K562 (cell line): ENCODE results near the gene UVRAG. TPM values are rescaled to one million over a fixed set of nuclear protein-coding genes. Genes with fewer than 3 reads are reported as not detected.

Source experiments
- ATAC-seq: fragments of 200-7000 bp; cut with Tn5 transposase; 3 replicates; pipeline ENCODE4 v1.9.1; 2020; ENCODE audit warnings: moderate library complexity
- BruUV-seq: library from RNA; stranded (reverse); fragments of 400-500 nt; replicated peaks from 2 replicates; lab custom pipeline; 2021; lab: Mats Ljungman, UMichigan
- CTCF ChIA-PET: fragments of 300-600 bp; formaldehyde crosslinking; extraction: SDS; loops from one replicate; lab custom pipeline; 2021; ENCODE audit warnings: low intra/inter-chr PET ratio; lab: Yijun Ruan, JAX
- POLR2A ChIA-PET: fragments of 300-600, 350-650 bp; sonication (Branson Sonifier 250); formaldehyde crosslinking; extraction: SDS; loops from one replicate; lab custom pipeline; 2021; ENCODE audit warnings: antibody characterized with exemption, inconsistent platforms; lab: Yijun Ruan, JAX
- DNase-seq, 4 experiments: peaks; one replicate each; pipeline versions ENCODE4 v3.0.0 to v3.0.0-alpha.2; 2011 to 2018; ENCODE audit warnings: low spot score in 3 of 4, mixed read lengths in 3 of 4; ENCODE audit errors: extremely low read depth in 1 of 4
- FAIRE-seq: peaks from 2 replicates; lab custom pipeline; 2011; peaks lifted over from hg19 to GRCh38; lab: Jason Lieb, UNC
- H2AFZ ChIP-seq: 2 replicates; pipeline ENCODE4 v1.6.0; 2011; ENCODE audit warnings: low read depth, low read length, control low read depth, inconsistent platforms
- H3K27ac ChIP-seq: fragments of 200-600 bp; 3 replicates; pipeline ENCODE4 v1.8.0; 2011; ENCODE audit warnings: low read depth, mild to moderate bottlenecking, control low read depth, inconsistent platforms, low read length, moderate library complexity, mixed read lengths; ENCODE audit errors: extremely low read depth
- H3K27me3 ChIP-seq, 2 experiments: fragments of 300-600 bp in 1 of 2; 2 replicates in 1 of 2; 3 replicates in 1 of 2; pipeline versions ENCODE4 v1.6.0 to v1.8.0; 2011; ENCODE audit warnings: inconsistent platforms in 2 of 2, low read length in 2 of 2, mild to moderate bottlenecking in 1 of 2, mixed read lengths in 1 of 2, moderate library complexity in 1 of 2; ENCODE audit not compliant: control insufficient read depth in 2 of 2, insufficient read depth in 2 of 2
- H3K36me3 ChIP-seq: fragments of 300-600 bp; 3 replicates; pipeline ENCODE4 v1.8.0; 2011; ENCODE audit warnings: mild to moderate bottlenecking, low read length, inconsistent platforms; ENCODE audit not compliant: control insufficient read depth, insufficient read depth
- H3K4me1 ChIP-seq, 2 experiments: fragments of 200-600 bp in 1 of 2; replicated peaks in 1 of 2; 2 replicates in 1 of 2; 3 replicates in 1 of 2; pipeline versions ENCODE4 v1.5.1 to v1.8.0; 2011; ENCODE audit warnings: inconsistent platforms in 2 of 2, low read length in 2 of 2, mild to moderate bottlenecking in 1 of 2, mixed read lengths in 1 of 2, moderate library complexity in 1 of 2; ENCODE audit not compliant: control insufficient read depth in 2 of 2, insufficient read depth in 2 of 2
- H3K4me2 ChIP-seq: 2 replicates; pipeline ENCODE4 v1.6.1; 2011; ENCODE audit warnings: low read length, control low read depth, inconsistent platforms, mixed read lengths; ENCODE audit not compliant: insufficient read depth
- H3K4me3 ChIP-seq: fragments of 200-600 bp; sonication (generic), shearing (Covaris generic); 2 replicates; pipeline ENCODE4 v1.5.1; 2016; ENCODE audit warnings: control low read depth, inconsistent platforms
- H3K79me2 ChIP-seq: fragments of 200-600 bp; 3 replicates; pipeline ENCODE4 v1.8.0; 2011; ENCODE audit warnings: low read length, inconsistent platforms; ENCODE audit not compliant: control insufficient read depth, insufficient read depth
- H3K9ac ChIP-seq, 2 experiments: 2 replicates each; pipeline versions ENCODE4 v1.6.0 to v1.6.1; 2011; ENCODE audit warnings: low read depth in 2 of 2, low read length in 2 of 2, control low read depth in 1 of 2, inconsistent platforms in 1 of 2, mild to moderate bottlenecking in 1 of 2, mixed read lengths in 1 of 2; ENCODE audit not compliant: insufficient read depth in 1 of 2
- H3K9me1 ChIP-seq: one replicate; pipeline ENCODE4 v1.6.0; 2011; ENCODE audit warnings: inconsistent platforms, mild to moderate bottlenecking, low read length, moderate library complexity; ENCODE audit not compliant: control insufficient read depth, insufficient read depth
- H3K9me3 ChIP-seq: replicated peaks from 2 replicates; pipeline ENCODE4 v1.5.1; 2011; ENCODE audit warnings: low read depth, low read length, inconsistent platforms; ENCODE audit not compliant: control insufficient read depth, insufficient read depth
- H4K20me1 ChIP-seq: replicated peaks from 2 replicates; pipeline ENCODE4 v1.6.1; 2011; ENCODE audit warnings: low read length, inconsistent platforms, mixed read lengths; ENCODE audit not compliant: control insufficient read depth, insufficient read depth
- ARID1B ChIP-seq: fragments of 450-650 bp; IDR thresholded peaks from 2 replicates; pipeline ENCODE4 v1.6.1; 2016; ENCODE audit warnings: antibody characterized with exemption, mild to moderate bottlenecking, inconsistent platforms
- BCOR ChIP-seq: fragments of 450-650 bp; IDR thresholded peaks from 2 replicates; pipeline ENCODE4 v1.6.1; 2016
- ELF2 ChIP-seq: fragments of 250-450 bp; sonication (Bioruptor Pico); IDR thresholded peaks from 2 replicates; pipeline ENCODE4 v1.5.0; 2021; ENCODE audit warnings: mild to moderate bottlenecking
- FOXA3 ChIP-seq, 2 experiments: fragments of 450-650 bp in 1 of 2; sonication (generic) in 1 of 2; formaldehyde crosslinking; IDR thresholded peaks in 1 of 2; conservative IDR thresholded peaks in 1 of 2; 2 replicates each; pipeline versions ENCODE4 v1.4.0 to v1.8.0; 2020 to 2022; ENCODE audit warnings: mild to moderate bottlenecking in 2 of 2, missing genetic modification reagents in 1 of 2
- GATA2 ChIP-seq: sonication (generic); formaldehyde crosslinking; IDR thresholded peaks from 2 replicates; pipeline ENCODE4 v1.4.0; 2020; ENCODE audit warnings: mild to moderate bottlenecking, missing genetic modification reagents
- HOXB6 ChIP-seq: fragments of 250-450 bp; sonication (Bioruptor Pico); IDR thresholded peaks from 2 replicates; pipeline ENCODE4 v1.5.1; 2022; ENCODE audit warnings: mild to moderate bottlenecking, borderline replicate concordance
- KLF16 ChIP-seq: IDR thresholded peaks from 2 replicates; pipeline ENCODE4 v1.6.1; 2016; ENCODE audit warnings: antibody characterized with exemption
- L3MBTL2 ChIP-seq: fragments of 450-650 bp; IDR thresholded peaks from 2 replicates; pipeline ENCODE4 v1.6.1; 2016; ENCODE audit warnings: mild to moderate bottlenecking, moderate library complexity
- POLR3A ChIP-seq: IDR thresholded peaks from 2 replicates; pipeline ENCODE4 v1.6.1; 2011; ENCODE audit warnings: borderline replicate concordance, mild to moderate bottlenecking, moderate library complexity; ENCODE audit not compliant: insufficient read length, insufficient read depth; ENCODE audit errors: extremely low read depth
- RHOXF2B ChIP-seq: fragments of 250-450 bp; sonication (Bioruptor Pico); conservative IDR thresholded peaks from 2 replicates; pipeline ENCODE4 v1.5.1; 2021
- SMARCA4 ChIP-seq: fragments of 450-650 bp; IDR thresholded peaks from 2 replicates; pipeline ENCODE4 v1.6.1; 2016
- USF1 ChIP-seq: sonication (generic); formaldehyde crosslinking; IDR thresholded peaks from 2 replicates; pipeline ENCODE4 v1.9.0; 2022; ENCODE audit warnings: mild to moderate bottlenecking, missing genetic modification reagents
- ZNF592 ChIP-seq: fragments of 450-650 bp; IDR thresholded peaks from 2 replicates; pipeline ENCODE4 v1.6.1; 2017; ENCODE audit warnings: antibody characterized with exemption, mild to moderate bottlenecking
- ZNF639 ChIP-seq, 2 experiments: fragments of 200-800 bp in 1 of 2; sonication (Bioruptor generic) in 1 of 2; sonication (generic) in 1 of 2; formaldehyde crosslinking in 1 of 2; IDR thresholded peaks in 1 of 2; conservative IDR thresholded peaks in 1 of 2; 2 replicates each; pipeline versions ENCODE4 v1.5.0 to v1.6.1; 2016 to 2020; ENCODE audit warnings: missing compliant biosample characterization in 1 of 2, missing genetic modification characterization in 1 of 2, missing genetic modification reagents in 1 of 2
- WGBS: fragments of 100-300 bp; shearing (Covaris generic); methylation state at CpG from one replicate; pipeline ENCODE4 v1.1.6; 2016; ENCODE audit warnings: low coverage, mixed read lengths; ENCODE audit not compliant: insufficient coverage; ENCODE audit errors: missing lambda C conversion rate; 5-methylcytosine and 5-hydroxymethylcytosine counted together
- in situ Hi-C: fragments of 300-500 bp; cut with MboI; formaldehyde crosslinking; loops from 4 replicates; pipeline ENCODE4 v1.15.0; 2018; ENCODE audit warnings: inconsistent platforms, mixed read lengths
- intact Hi-C: fragments of 100-400 bp; cut with micrococcal nuclease; formaldehyde crosslinking; loops from 2 replicates; pipeline ENCODE4 v1.14.2; 2022
- polyA plus RNA-seq, 8 experiments: library from polyadenylated mRNA; depleted of rRNA in 4 of 8; stranded (reverse) in 5 of 8; unstranded in 3 of 8; fragments of >200 nt; fragmentation: Nextera tagmentation in 2 of 8; fragmentation: Illumina TruSeq in 1 of 8; extraction: Ambion mirVana in 2 of 8; extraction: Trizol in 1 of 8; gene quantifications; 2 replicates each; pipeline versions ENCODE4 v1.2.1 to v1.2.3, GENCODE V29; 2011 to 2014; ENCODE audit warnings: inconsistent platforms in 1 of 8, missing spikeins in 1 of 8
- total RNA-seq, 7 experiments: library from RNA; depleted of rRNA in 6 of 7; stranded (reverse); fragments of >200 nt in 6 of 7; fragmentation: Illumina TruSeq in 2 of 7; extraction: Trizol in 2 of 7; gene quantifications; 2 replicates each; pipeline versions ENCODE4 v1.2.1 to v1.2.3, GENCODE V29; 2011 to 2021; ENCODE audit warnings: low replicate concordance in 1 of 7
- TF ChIP-seq, protein P1 (sequence below): fragments of 450-650 bp; IDR thresholded peaks from 2 replicates; pipeline ENCODE4 v1.6.1; 2017; ENCODE audit warnings: mild to moderate bottlenecking, moderate library complexity

The UVRAG gene
- total and polyA plus RNA-seq, 9 of the 15 experiments (the other 6 are each of a cell fraction or from before 2014, with no cell fraction given): 3.1 to 17.8 (median 12.4) TPM

DNA sequence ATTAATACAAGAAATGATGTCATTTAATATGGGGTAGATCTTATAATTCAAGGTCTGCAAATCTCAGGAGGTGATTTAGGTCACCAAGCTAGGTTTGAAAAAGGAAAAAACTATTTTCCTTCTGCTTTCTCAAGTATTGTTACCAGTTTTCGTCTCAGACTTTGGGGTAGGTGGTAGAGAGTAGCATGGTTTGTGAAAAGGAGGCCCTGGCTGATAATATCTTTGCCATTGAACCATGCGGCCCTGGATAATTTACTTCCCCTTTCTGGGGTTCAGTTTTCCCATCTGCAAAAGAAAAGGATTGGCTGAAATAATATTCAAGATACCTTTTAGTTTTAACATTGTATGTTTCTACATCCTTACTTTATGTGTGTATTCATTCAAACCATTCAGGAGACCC, 299.2 kb downstream of the UVRAG start:
- ChIA-PET POLR2A (interaction anchor here (1.6 kb wide), 1 partner anchor 8 kb away, joined by 5 read pairs; no protein-coding TSS in a partner anchor), CTCF (no interaction called here)
- H3K36me3 ChIP-seq: peaks cover 4% of the 10 kb centered on the region; the same call in 2 of the 3 replicates
- no peaks in the 10 kb centered on the region for H3K9me1 ChIP-seq
- no peaks in the 10 kb centered on the region for H3K27me3 ChIP-seq
- H3K4me3 ChIP-seq: no peak overlapping the region
- H3K4me2 ChIP-seq: no peak overlapping the region
- in situ Hi-C loops (no loop called here), intact Hi-C loops (no loop called here)
- peak in 2 of 4 experiments; percentile 31 to 43 for DNase-seq
- H4K20me1 ChIP-seq: no peaks in the 10 kb centered on the region
- no peak overlapping the region for H3K9ac ChIP-seq
- ATAC-seq: peak; percentile 75
- H3K27ac ChIP-seq: peak overlapping the region; percentile 6; the same call in 1 of the 3 replicates
- no peaks in the 10 kb centered on the region for H3K79me2 ChIP-seq
- H2AFZ ChIP-seq: peak overlapping the region; percentile 43
- FAIRE-seq: no peak
- no TSS peak for BruUV-seq
- peaks cover 14 to 31% of the 10 kb centered on the region in 2 experiments for H3K4me1 ChIP-seq
- 3% methylated on average over 2 of the region's 2 CpGs for WGBS
- H3K9me3 ChIP-seq: no peaks in the 10 kb centered on the region
- no peak for TF ChIP-seq ELF2 (CRISPR knock-in tag)
- TF ChIP-seq ZNF639 (CRISPR knock-in tag; conservative IDR thresholded peaks at IDR 0.05 in 1 of 2, IDR thresholded peaks at IDR 0.05 in 1 of 2): peak in 1 of 2 experiments; percentile 35; a peak in 1 of 4 replicates
- peak; percentile 42; the same call in 1 of the 2 replicates for TF ChIP-seq L3MBTL2
- TF ChIP-seq, protein P1, sequence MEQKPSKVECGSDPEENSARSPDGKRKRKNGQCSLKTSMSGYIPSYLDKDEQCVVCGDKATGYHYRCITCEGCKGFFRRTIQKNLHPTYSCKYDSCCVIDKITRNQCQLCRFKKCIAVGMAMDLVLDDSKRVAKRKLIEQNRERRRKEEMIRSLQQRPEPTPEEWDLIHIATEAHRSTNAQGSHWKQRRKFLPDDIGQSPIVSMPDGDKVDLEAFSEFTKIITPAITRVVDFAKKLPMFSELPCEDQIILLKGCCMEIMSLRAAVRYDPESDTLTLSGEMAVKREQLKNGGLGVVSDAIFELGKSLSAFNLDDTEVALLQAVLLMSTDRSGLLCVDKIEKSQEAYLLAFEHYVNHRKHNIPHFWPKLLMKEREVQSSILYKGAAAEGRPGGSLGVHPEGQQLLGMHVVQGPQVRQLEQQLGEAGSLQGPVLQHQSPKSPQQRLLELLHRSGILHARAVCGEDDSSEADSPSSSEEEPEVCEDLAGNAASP: no peak
- peak; percentile 55; the same call in 1 of the 2 replicates for TF ChIP-seq SMARCA4
- no peak for TF ChIP-seq USF1
- no peak for TF ChIP-seq KLF16
- TF ChIP-seq RHOXF2B (CRISPR knock-in tag): no peak
- no peak for TF ChIP-seq BCOR
- no peak for TF ChIP-seq HOXB6
- no peak for TF ChIP-seq POLR3A
- TF ChIP-seq GATA2 (CRISPR knock-in tag): 0 out of 2 replicates have a peak, but pooled peaks have one; percentile 23
- peak; percentile 32 for TF ChIP-seq ARID1B
- peak; percentile 37; the same call in 1 of the 2 replicates for TF ChIP-seq ZNF592
- TF ChIP-seq FOXA3 (CRISPR knock-in tag; conservative IDR thresholded peaks at IDR 0.05 in 1 of 2, IDR thresholded peaks at IDR 0.05 in 1 of 2): no peak
